ENCODE measurements around the gene PPP1R2.

Gene PPP1R2

GRCh38 chr3:195565716-195566115, 22.6 kb upstream of the PPP1R2 start:
- DNase-seq: no peak

GRCh38 chr3:195563317-195563716, 20.2 kb upstream of the PPP1R2 start:
- no peak for DNase-seq

- no peak for DNase-seq
Observed at GRCh38 chr3:195559723-195560409, 16.7 kb upstream of the PPP1R2 start.

GRCh38 chr3:195558602-195559001, 15.5 kb upstream of the PPP1R2 start:
- peak in 1 of 2 experiments; percentile 10 for DNase-seq

GRCh38 chr3:195557322-195557721, 14.2 kb upstream of the PPP1R2 start:
- DNase-seq: no peak

- DNase-seq: no peak
Observed at GRCh38 chr3:195556390-195556789, 13.3 kb upstream of the PPP1R2 start.

- DNase-seq: no peak
Observed at GRCh38 chr3:195555110-195555509, 12.0 kb upstream of the PPP1R2 start.

- DNase-seq: no peak
Observed at GRCh38 chr3:195554458-195554857, 11.3 kb upstream of the PPP1R2 start.

GRCh38 chr3:195553268-195553667, 10.1 kb upstream of the PPP1R2 start:
- DNase-seq: no peak

GRCh38 chr3:195551381-195551978, 8.4 kb upstream of the PPP1R2 start:
- DNase-seq: peak in 1 of 2 experiments; percentile 24

- no peak for DNase-seq
Observed at GRCh38 chr3:195550723-195551122, 7.6 kb upstream of the PPP1R2 start.

- DNase-seq: no peak
Observed at GRCh38 chr3:195549931-195550519, 6.9 kb upstream of the PPP1R2 start.

GRCh38 chr3:195548987-195549386, 5.9 kb upstream of the PPP1R2 start:
- no peak for DNase-seq

- no peak for DNase-seq
Observed at GRCh38 chr3:195548501-195548900, 5.4 kb upstream of the PPP1R2 start.

- no peak for DNase-seq
Observed at GRCh38 chr3:195548006-195548405, 4.9 kb upstream of the PPP1R2 start.

- DNase-seq: no peak
Observed at GRCh38 chr3:195546130-195546560, 3.0 kb upstream of the PPP1R2 start.

GRCh38 chr3:195544634-195545033, 1.5 kb upstream of the PPP1R2 start:
- no peak for DNase-seq

GRCh38 chr3:195544230-195544536, 1.1 kb upstream of the PPP1R2 start:
- DNase-seq: no peak

- no peak for DNase-seq
Observed at GRCh38 chr3:195543500-195544229, 540 bp upstream of the PPP1R2 start.

GRCh38 chr3:195542316-195542697, 818 bp downstream of the PPP1R2 start:
- no peak for DNase-seq

- DNase-seq: no peak
Observed at GRCh38 chr3:195540511-195540910, 2.6 kb downstream of the PPP1R2 start.

GRCh38 chr3:195540027-195540426, 3.1 kb downstream of the PPP1R2 start:
- DNase-seq: no peak

- DNase-seq: no peak
Observed at GRCh38 chr3:195539479-195539878, 3.6 kb downstream of the PPP1R2 start.

- no peak for DNase-seq
Observed at GRCh38 chr3:195537995-195538394, 5.1 kb downstream of the PPP1R2 start.
